CD14-positive monocyte (primary cell): ENCODE results near the gene HIF3A. TPM values are rescaled to one million over a fixed set of nuclear protein-coding genes. Genes with fewer than 3 reads are reported as not detected.
A peak's percentile ranks its signal among the peaks of the same experiment; 100 is the strongest.

Experiments
- DNase-seq, 3 donors: peaks; one replicate each; pipeline ENCODE4 v3.0.0-alpha.2; 2011 to 2022
- H2AFZ ChIP-seq: 2 replicates; pipeline ENCODE4 v1.6.0; 2012; ENCODE audit warnings: mild to moderate bottlenecking, low read depth, low read length, inconsistent platforms; ENCODE audit not compliant: insufficient read depth, poor library complexity, severe bottlenecking
- H3K27ac ChIP-seq, 2 donors: 1 replicate in 1 of 2; 2 replicates in 1 of 2; pipeline ENCODE4 v1.5.1; 2012 to 2013; ENCODE audit warnings: low read length in 2 of 2, control low read depth in 1 of 2, inconsistent platforms in 1 of 2, low read depth in 1 of 2, mild to moderate bottlenecking in 1 of 2
- H3K27me3 ChIP-seq, 2 donors: one replicate each; pipeline versions ENCODE4 v1.6.0 to v1.6.1; 2011 to 2013; ENCODE audit warnings: low read length in 2 of 2; ENCODE audit not compliant: control insufficient read depth in 2 of 2, insufficient read depth in 2 of 2
- H3K36me3 ChIP-seq, 2 donors: replicated peaks in 1 of 2; 1 replicate in 1 of 2; 2 replicates in 1 of 2; pipeline versions ENCODE4 v1.5.1 to v1.6.1; 2012 to 2013; ENCODE audit warnings: low read length in 2 of 2, control low read depth in 1 of 2, inconsistent platforms in 1 of 2, mild to moderate bottlenecking in 1 of 2; ENCODE audit not compliant: insufficient read depth in 2 of 2, control insufficient read depth in 1 of 2
- H3K4me1 ChIP-seq, 2 donors: 1 replicate in 1 of 2; 2 replicates in 1 of 2; pipeline versions ENCODE4 v1.5.1 to v1.6.1; 2012 to 2013; ENCODE audit warnings: low read length in 2 of 2, control low read depth in 1 of 2, inconsistent platforms in 1 of 2, mild to moderate bottlenecking in 1 of 2, moderate library complexity in 1 of 2; ENCODE audit not compliant: insufficient read depth in 2 of 2, control insufficient read depth in 1 of 2
- H3K4me2 ChIP-seq: replicated peaks from 2 replicates; pipeline ENCODE3; 2012; ENCODE audit warnings: low read length, moderate library complexity, mild to moderate bottlenecking; ENCODE audit not compliant: poor library complexity, severe bottlenecking; ENCODE audit errors: extremely low read depth
- H3K4me3 ChIP-seq, 3 experiments: fragments of 200-600 bp in 1 of 3; sonication (generic) in 1 of 3; replicated peaks in 1 of 3; 1 replicate in 2 of 3; 2 replicates in 1 of 3; pipeline ENCODE4 v1.5.1; 2011 to 2013; ENCODE audit warnings: low read length in 3 of 3, mild to moderate bottlenecking in 3 of 3, control low read depth in 2 of 3, low read depth in 2 of 3, inconsistent platforms in 1 of 3, moderate library complexity in 1 of 3
- H3K79me2 ChIP-seq: 2 replicates; pipeline ENCODE4 v1.6.0; 2012; ENCODE audit warnings: mild to moderate bottlenecking, control low read depth, inconsistent platforms, low read length, moderate library complexity; ENCODE audit not compliant: insufficient read depth
- H3K9ac ChIP-seq: 2 replicates; pipeline ENCODE4 v1.6.0; 2017; ENCODE audit warnings: low read length, mild to moderate bottlenecking; ENCODE audit not compliant: insufficient read depth, poor library complexity, severe bottlenecking
- H3K9me3 ChIP-seq, 2 donors: replicated peaks in 1 of 2; 1 replicate in 1 of 2; 2 replicates in 1 of 2; pipeline versions ENCODE4 v1.5.1 to v1.6.1; 2012 to 2013; ENCODE audit warnings: low read length in 2 of 2, control low read depth in 1 of 2; ENCODE audit not compliant: control insufficient read depth in 1 of 2, insufficient read depth in 1 of 2
- H4K20me1 ChIP-seq: 2 replicates; pipeline ENCODE4 v1.6.0; 2012; ENCODE audit warnings: mild to moderate bottlenecking, low read length, control low read depth, moderate library complexity; ENCODE audit not compliant: insufficient read depth
- H3K27ac Mint-ChIP-seq, 7 donors: one replicate each; pipeline ENCODE4 v1.8.0; 2020; ENCODE audit warnings: mild to moderate bottlenecking in 7 of 7, mixed read lengths in 7 of 7, moderate library complexity in 6 of 7, inconsistent platforms in 2 of 7
- H3K27me3 Mint-ChIP-seq, 3 donors: one replicate each; pipeline ENCODE4 v1.8.0; 2021 to 2022; ENCODE audit warnings: low read depth in 3 of 3, mild to moderate bottlenecking in 3 of 3, mixed read lengths in 3 of 3, moderate library complexity in 3 of 3, inconsistent platforms in 1 of 3
- H3K36me3 Mint-ChIP-seq, 2 donors: one replicate each; pipeline ENCODE4 v1.8.0; 2020; ENCODE audit warnings: mixed read lengths in 2 of 2, inconsistent platforms in 1 of 2, mild to moderate bottlenecking in 1 of 2
- H3K4me1 Mint-ChIP-seq: one replicate; pipeline ENCODE4 v1.8.0; 2020; ENCODE audit warnings: mild to moderate bottlenecking, mixed read lengths
- H3K4me3 Mint-ChIP-seq, 2 donors: one replicate each; pipeline ENCODE4 v1.8.0; 2020; ENCODE audit warnings: mild to moderate bottlenecking in 2 of 2, mixed read lengths in 2 of 2, moderate library complexity in 1 of 2
- H3K9me3 Mint-ChIP-seq, 7 donors: one replicate each; pipeline ENCODE4 v1.8.0; 2020 to 2022; ENCODE audit warnings: mixed read lengths in 7 of 7, mild to moderate bottlenecking in 6 of 7, moderate library complexity in 6 of 7, inconsistent platforms in 2 of 7
- WGBS: methylation state at CpG from one replicate; pipeline ENCODE4 v1.1.5; 2013; ENCODE audit warnings: missing lambda C conversion rate; ENCODE audit not compliant: insufficient coverage; 5-methylcytosine and 5-hydroxymethylcytosine counted together
- intact Hi-C, 2 donors: fragments of 100-400 bp; cut with micrococcal nuclease; formaldehyde crosslinking; loops; one replicate each; pipeline versions ENCODE4 v1.15.0 to v1.15.1; 2023
- polyA plus RNA-seq, 3 donors: library from polyadenylated mRNA; depleted of rRNA in 1 of 3; unstranded in 2 of 3; stranded (reverse) in 1 of 3; fragments of 300-500 nt in 2 of 3; fragments of >200 nt in 1 of 3; fragmentation: Illumina TruSeq in 2 of 3; gene quantifications; 1 replicate in 2 of 3; 2 replicates in 1 of 3; pipeline ENCODE4 v1.2.3, GENCODE V29; 2012 to 2021
- TF ChIP-seq, protein P1 (sequence below): fragments of 200-600 bp; IDR thresholded peaks from one replicate; pipeline ENCODE4 v1.8.0; 2022; ENCODE audit warnings: antibody characterized with exemption, mild to moderate bottlenecking

Gene HIF3A
- polyA plus RNA-seq, 3 donors = not detected

DNA sequence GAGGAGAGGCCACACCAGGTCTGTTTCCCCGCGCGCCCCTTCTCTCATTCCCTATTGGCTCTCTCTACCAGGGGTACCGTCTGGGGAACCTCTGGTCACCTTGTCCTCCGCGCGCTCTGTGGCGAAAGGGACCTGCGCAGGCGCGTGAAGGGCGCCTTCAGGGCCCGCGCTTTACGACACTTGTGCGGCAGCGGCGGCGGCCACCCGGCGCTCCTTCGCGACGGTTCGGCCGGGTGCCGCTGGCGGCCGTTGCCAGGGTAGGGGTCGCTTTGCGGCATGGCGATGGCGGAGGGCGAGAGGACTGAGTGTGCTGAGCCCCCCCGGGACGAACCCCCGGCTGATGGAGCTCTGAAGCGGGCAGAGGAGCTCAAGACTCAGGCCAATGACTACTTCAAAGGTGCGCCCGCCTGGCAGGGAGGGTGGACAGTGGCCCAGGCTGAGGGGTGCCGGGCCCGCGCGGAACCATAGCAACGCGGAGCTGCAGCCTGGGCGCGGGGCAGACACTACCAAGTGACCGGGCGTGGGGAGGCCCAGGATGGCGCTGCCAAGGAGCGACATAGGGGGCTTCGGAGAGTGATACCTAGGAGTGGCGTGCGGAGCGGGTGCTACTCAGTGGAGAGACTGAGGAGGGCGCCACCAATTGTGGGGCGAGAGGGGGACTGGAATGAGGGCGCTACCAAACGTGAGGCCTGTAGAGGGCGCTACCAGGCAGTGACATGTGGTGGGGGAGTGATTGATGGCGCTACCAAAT, 50.2 kb downstream of the HIF3A start, which contains the start of gene PPP5C:
TSS of gene PPP5C (plus strand) at position 267 of the 751 bp plus-strand sequence. CDS start at position 277, 10 bp downstream.
- Histone ChIP-seq H3K9me3 (no peaks in the 10 kb centered on the region), H3K79me2 (peaks cover 46% of the 10 kb centered on the region), H3K9ac (peak within 1 kb of the TSS; percentile 78), H3K4me2 (peak within 1 kb of the TSS; percentile 94), H3K36me3 (no peaks in the 10 kb centered on the region), H3K27ac (peak within 1 kb of the TSS; percentile 64 to 86), H4K20me1 (peaks cover 6% of the 10 kb centered on the region), H2AFZ (peak within 1 kb of the TSS; percentile 100), H3K27me3 (peaks cover 0 to 4% of the 10 kb centered on the region in 2 donors), H3K4me3 (peak within 1 kb of the TSS; percentile 92 to 100 (median 99)), H3K4me1 (peaks cover 53 to 56% of the 10 kb centered on the region in 2 donors)
- intact Hi-C loops = no loop called here
- H3K36me3 Mint-ChIP-seq = peaks cover 0 to under 1% of the 10 kb centered on the region in 2 donors
- H3K4me3 Mint-ChIP-seq = peak within 1 kb of the TSS; percentile 94 to 96
- under 1% methylated on average over 60 of the region's 62 CpGs for WGBS
- peaks cover 0 to 3% (median 0%) of the 10 kb centered on the region in 7 donors for H3K9me3 Mint-ChIP-seq
- peaks cover 55% of the 10 kb centered on the region for H3K4me1 Mint-ChIP-seq
- H3K27me3 Mint-ChIP-seq = peaks cover 8 to 14% (median 11%) of the 10 kb centered on the region in 3 donors
- TF ChIP-seq, protein P1, sequence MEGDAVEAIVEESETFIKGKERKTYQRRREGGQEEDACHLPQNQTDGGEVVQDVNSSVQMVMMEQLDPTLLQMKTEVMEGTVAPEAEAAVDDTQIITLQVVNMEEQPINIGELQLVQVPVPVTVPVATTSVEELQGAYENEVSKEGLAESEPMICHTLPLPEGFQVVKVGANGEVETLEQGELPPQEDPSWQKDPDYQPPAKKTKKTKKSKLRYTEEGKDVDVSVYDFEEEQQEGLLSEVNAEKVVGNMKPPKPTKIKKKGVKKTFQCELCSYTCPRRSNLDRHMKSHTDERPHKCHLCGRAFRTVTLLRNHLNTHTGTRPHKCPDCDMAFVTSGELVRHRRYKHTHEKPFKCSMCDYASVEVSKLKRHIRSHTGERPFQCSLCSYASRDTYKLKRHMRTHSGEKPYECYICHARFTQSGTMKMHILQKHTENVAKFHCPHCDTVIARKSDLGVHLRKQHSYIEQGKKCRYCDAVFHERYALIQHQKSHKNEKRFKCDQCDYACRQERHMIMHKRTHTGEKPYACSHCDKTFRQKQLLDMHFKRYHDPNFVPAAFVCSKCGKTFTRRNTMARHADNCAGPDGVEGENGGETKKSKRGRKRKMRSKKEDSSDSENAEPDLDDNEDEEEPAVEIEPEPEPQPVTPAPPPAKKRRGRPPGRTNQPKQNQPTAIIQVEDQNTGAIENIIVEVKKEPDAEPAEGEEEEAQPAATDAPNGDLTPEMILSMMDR = peak; percentile 77
- H3K27ac Mint-ChIP-seq = peak within 1 kb of the TSS; percentile 80 to 95 (median 89)
- DNase-seq = peak; percentile 85 to 90 (median 86)

DNA sequence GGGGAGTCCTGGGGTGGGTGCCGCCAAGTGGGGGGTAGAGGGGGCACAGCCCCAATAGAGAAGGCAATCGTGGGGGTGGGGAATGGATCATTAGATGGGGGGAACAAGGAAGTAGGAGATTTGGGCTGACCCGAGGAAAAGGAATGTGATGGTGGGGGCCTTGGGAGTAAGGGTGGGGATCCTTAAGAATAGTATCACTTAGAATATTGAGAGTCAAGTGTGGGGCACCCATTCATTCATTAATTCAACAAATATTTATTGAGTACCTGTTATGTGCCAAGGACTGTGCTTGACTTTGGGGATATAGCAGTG, 50.7 kb downstream of the HIF3A start:
- TF ChIP-seq, protein P1 = peak; percentile 48
- 0% methylated on average over 2 of the region's 3 CpGs for WGBS
- intact Hi-C loops = no loop called here
- peak overlapping the region in 1 of 2 donors; percentile 86 for H3K27ac ChIP-seq
- Mint-ChIP-seq H3K27me3 (peaks cover 3 to 11% (median 11%) of the 10 kb centered on the region in 3 donors), H3K9me3 (peaks cover 0 to 3% (median 0%) of the 10 kb centered on the region in 7 donors), H3K36me3 (peaks cover 0 to 2% of the 10 kb centered on the region in 2 donors), H3K4me3 (peak overlapping the region; percentile 94 to 96), H3K27ac (peak overlapping the region in 4 of 7 donors; percentile 27 to 95 (median 86)), H3K4me1 (peaks cover 57% of the 10 kb centered on the region)
- peaks cover 50% of the 10 kb centered on the region for H3K79me2 ChIP-seq
- no peak for DNase-seq
- H3K9me3 ChIP-seq = no peaks in the 10 kb centered on the region
- H2AFZ ChIP-seq = peak overlapping the region; percentile 100
- H3K4me1 ChIP-seq = peaks cover 54 to 58% of the 10 kb centered on the region in 2 donors
- peak overlapping the region; percentile 78 for H3K9ac ChIP-seq
- peaks cover 6% of the 10 kb centered on the region for H4K20me1 ChIP-seq
- H3K36me3 ChIP-seq = no peaks in the 10 kb centered on the region
- peak overlapping the region; percentile 94 for H3K4me2 ChIP-seq
- peak overlapping the region; percentile 92 to 100 (median 99) for H3K4me3 ChIP-seq
- peaks cover 0 to 4% of the 10 kb centered on the region in 2 donors for H3K27me3 ChIP-seq
